HG03066 (cell line): ENCODE data around the gene MRPS15.
A peak's percentile ranks its signal among the peaks of the same experiment; 100 is the strongest.
"Not testable (repeated sequence)": the region's sequence is repeated elsewhere in the genome, so short reads cannot be mapped to it uniquely, and the experiment has no call there.

Source experiments
- ATAC-seq: cut with Tn5 transposase; IDR thresholded peaks from one replicate; pipeline ENCODE4 v1.9.1; 2021; ENCODE audit warnings: low read depth; ENCODE audit not compliant: unreplicated experiment

The MRPS15 gene

DNA sequence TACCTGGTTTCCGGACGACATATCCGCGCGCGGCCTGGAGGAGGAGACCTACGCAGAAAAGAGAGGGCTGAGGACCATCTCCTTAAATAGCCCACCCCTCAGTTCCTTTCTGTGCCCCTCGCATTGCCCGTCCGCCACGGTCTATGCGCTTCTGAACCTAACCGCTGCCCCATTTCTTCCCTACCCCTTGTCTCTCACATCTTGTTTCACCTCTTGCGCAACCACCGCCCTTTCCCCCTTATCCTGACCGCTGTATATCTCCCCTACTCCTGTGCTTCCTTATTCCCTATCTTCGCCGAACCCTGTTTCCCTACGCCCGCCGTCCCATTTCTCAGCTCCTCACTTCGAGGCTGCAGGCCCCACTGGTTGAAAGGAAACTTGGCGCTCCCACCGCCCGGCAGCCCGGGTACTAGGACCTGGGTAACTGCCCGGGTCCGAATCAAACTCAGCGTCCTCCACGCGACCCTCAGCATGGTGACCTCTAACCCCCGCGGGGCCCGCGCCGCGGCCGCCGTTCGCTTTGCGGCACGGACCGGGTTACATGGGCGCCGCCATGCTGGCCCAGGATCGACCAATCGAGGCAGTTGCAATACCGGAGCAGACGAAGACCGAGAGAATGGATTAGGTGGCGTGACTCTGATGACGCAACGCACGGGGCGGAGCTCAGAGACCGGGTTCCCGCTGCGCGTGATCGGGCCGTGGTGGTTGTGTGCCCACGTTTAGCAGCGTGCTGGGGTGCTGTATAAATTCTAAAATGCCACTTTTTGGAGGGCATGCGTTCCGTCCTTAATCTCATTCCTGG is at the start of gene MRPS15:
TSS of gene MRPS15 (minus strand) at position 582 of the 802 bp plus-strand sequence. CDS start at position 473, 109 bp downstream.
- ATAC-seq: peak; percentile 90

DNA sequence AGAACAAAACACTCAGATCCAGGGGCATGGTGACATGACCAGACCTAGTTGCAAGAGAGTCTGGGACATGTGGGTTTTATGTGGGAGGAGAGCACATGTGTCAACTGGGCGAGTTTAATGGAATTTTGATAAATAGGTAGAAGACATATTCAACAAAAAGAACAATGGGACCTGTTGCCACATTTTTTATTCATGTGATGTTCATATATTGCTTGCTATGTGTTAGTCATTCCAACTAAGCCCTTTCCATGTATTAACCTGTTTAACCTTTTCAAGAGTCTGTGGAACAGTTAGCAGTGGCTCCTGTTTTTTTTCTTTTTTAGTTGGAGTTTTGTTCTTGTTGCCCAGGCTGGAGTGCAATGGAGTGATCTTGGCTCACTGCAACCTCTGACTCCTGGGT is 48.7 kb upstream of the MRPS15 start:
- no peak for ATAC-seq

DNA sequence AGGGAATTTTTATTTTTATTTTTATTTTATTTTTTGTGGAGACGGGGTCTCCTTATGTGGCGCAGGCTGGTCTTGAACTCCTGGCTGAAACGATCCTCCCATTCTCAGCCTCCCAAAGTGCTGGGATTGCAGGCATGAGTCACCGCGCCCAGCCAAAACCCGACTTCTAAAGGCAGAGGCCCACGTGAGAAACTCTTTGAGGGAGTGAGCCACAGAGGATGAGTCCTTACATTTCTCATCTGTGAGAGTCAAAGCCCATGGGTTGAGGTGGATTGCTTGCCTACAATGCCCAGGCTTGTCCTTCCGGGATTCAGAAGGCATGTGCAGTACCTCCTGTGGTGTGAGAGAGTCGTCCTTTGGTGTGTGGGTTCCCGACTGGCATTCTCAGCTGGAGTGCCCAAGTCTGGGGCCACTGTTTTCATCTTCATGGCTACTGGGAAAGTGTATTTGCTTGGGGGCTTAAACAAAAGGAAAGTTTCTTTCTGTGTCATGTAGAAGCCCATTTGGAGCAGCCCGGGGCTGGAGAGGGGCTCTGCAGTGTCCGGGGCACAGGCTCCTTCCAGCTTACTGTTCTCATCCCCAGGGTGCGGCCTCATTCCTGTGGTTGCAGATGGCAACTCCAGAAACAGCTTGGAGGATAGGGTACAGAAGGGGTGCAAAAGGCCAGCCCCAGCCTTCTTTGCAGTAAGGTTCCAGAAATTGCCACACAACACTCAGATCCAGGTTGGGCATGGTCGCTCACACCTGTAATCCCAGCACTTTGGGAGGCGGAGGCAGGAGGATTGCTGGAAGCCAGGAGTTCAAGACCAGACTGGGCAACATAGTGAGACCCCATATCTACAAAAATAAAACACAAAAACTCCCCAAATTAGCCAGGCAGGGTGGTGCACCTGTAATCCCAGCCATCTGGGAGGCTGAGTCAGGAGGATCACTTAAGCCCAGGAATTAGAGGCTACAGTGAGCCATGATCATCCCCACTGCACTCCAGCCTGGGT is 47.9 kb upstream of the MRPS15 start:
- ATAC-seq: no peak

DNA sequence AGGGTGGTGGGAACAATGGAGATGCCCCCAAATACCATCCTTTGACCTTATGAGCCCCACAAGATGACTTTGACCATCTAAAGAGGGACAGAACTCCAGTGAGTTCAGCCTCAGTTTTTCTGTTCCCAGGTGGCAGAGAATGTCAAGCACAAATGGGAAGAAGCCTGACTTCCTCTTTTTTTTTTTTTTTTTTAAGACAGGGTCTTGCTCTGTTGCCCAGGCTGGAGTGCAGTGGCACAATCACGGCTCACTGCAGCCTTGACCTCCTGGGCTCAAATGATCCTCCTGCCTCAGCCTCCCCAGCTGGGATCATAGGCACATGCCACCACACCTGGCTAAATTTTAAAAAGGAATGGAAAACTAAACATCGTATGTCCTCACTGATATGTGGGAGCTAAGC is 47.0 kb upstream of the MRPS15 start:
- not testable (repeated sequence) for ATAC-seq

DNA sequence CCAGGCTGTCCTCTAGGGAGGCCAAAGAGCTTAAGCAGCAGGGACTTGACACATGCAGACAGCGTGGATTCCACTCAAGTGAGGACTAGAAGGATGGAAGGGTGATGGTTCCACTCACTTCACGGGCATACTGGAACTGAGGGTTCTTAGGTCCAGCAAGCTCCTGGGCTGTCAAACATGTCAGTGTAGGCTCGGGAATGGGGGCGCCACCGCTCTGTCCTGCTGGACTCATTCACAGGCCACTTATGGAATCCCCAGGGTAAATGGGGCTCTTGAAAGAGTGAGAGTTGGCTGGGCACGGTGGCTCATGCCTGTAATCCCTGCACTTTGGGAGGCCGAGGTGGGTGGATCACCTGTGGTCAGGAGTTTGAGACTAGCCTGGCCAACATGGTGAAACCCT is 46.2 kb upstream of the MRPS15 start:
- no peak for ATAC-seq

DNA sequence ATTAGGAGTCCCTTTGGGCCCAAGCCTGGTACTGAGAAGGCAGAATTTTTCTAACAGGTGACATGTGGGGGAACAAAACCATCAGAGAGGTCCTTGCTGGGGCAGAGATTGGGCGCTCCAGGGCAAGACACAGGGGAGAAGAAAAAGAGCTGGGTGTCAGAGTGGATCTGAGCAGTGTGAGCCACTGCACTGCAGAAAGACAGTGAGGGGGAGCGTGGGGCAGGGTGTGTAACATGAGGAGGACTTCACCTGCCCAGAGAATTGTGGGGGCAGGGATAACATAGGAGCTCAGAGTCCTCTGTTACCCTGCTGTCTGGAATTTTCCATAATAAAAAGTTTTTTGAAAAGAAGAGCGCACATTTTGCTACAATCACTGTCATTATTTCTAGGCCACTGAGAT is 44.1 kb upstream of the MRPS15 start:
- no peak for ATAC-seq

DNA sequence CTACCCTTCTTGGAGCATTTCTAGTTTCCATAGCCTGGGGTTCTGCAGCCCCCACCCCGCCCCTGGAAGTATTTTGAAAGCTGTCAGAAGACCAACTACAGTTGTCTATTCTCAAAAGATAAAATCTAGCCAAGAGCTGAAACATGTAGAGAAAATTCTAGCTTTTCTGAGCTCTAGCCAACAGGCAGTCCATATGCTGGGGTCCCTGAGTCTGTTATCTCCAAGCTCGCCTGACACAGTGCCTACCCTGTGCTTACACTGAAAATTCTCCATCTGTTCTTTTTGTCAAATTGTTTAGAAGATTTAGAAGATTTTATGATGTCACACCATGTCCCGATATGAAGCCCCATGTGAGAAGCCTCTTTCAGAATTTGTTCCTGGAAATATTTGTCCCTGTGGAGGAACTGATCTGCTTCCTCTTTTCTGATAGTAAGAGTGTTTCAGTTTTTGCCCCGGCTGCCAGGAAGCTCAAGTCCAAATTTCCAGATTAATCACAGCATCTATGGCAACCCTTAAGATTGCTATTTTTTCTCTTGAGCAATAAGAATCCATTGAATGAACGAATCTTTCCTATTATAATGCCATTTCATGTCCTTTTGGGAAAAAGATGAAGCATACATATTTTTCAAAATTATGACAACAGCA is 42.2 kb upstream of the MRPS15 start:
- ATAC-seq: no peak

DNA sequence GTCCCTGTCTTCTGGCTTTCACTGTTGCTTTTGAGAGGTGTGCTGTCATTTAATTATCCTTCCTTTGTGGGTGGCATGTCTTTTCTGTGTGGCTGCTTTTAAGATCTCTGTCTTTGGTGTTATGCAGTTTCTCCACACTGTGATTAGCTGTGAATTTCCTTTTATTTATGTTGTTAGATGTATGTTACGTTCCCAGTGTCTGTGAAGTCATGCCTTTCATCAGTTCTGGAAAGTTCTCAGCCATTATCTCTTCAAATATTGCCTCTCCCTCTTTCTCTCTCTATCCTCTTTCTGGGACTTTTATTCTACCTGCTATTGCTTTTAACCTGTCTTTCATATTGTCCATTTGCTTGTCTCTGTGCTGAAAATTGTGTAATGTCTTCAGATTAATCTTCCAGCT is 39.5 kb upstream of the MRPS15 start:
- ATAC-seq: no peak

DNA sequence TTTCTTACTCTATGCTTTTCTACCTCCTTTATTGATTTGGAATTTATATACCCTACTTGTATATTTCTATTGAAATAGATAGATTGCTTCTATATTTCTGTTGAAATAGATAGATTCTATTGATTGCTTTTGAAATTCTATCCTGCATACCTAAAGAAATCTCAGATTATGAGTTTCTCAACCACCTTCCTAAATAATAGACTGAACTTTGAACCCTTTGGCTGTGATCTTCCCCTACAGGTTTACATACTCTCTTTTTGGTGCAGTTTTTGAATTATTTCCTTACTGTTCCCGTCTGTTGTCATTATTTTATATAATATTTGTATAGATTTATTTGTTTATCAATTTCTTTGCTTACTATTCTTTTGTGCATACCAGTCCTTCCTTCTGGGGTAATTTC is 39.0 kb upstream of the MRPS15 start:
- ATAC-seq: no peak

DNA sequence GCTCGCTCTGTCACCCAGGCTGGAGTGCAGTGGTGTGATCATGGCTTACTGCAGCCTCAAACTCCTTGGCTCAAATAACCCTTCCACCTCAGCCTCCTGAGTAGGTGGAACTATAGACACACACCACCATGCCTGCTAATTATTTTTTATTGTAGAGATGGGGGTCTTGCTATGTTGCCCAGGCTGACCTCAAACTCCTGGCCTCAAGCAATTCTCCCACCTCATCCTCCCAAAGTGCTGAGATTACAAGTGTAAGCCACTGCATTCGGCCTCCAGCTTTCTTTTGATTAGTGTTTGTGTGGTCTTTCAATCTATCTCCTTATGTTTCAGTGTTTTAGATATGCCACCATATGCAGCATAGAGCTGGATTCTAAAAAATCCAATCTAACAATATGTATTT is 38.4 kb upstream of the MRPS15 start:
- no peak for ATAC-seq

DNA sequence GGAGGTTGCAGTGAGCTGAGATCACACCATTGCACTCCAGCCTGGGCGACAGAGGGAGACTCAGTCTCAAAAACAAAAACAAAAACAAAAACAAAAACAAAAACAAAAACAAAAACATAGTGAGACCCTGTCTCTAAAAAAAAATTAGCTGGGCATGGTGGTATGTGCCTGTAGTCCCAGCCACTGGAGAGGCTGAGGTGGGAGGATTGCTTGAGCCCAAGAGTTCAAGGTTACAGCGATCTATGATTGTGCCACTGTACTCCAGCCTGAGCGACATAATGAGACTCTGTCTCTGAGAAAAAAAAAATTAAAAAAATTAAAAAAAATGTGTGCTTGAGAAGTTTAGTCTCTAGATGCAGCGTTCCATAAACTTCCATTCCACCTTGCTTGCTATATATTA is 37.7 kb upstream of the MRPS15 start:
- not testable (repeated sequence) for ATAC-seq

DNA sequence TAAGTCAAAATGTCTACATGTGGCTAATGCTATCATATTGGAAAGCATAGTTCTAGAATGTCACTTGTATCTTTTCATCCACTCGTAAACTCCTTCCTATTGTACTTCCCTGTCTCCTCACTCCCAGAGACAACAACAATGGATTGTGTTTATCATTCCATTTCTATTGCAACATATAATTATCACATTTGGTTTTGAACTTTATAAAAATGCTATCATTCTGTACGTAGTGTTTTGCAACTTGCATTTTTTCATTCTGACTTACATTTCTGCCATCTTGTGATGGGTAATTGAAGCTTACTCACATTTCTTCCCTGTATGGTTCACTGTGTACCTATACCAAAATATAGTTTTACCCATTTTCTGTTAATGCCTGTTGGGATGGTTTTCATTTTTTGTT is 33.0 kb upstream of the MRPS15 start:
- ATAC-seq: no peak

DNA sequence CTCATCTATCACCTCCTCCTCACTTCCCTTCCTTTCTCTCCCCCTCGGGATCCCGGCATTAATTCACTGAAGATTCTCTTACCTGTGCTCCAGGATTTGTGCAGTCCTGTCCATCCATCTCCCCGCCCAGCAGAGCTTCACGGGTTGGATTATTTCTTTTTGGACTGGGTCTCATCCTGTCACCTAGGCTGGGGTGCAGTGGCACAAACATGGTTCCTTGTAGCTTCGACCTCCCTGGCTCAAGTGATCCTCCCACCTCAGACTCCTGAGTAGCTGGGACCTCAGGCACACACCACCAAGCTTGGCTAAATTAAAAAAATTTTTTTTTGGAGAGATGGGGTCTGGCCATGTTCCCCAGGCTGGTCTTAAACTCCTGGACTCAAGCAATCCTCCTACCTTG is 30.8 kb upstream of the MRPS15 start:
- ATAC-seq: no peak

DNA sequence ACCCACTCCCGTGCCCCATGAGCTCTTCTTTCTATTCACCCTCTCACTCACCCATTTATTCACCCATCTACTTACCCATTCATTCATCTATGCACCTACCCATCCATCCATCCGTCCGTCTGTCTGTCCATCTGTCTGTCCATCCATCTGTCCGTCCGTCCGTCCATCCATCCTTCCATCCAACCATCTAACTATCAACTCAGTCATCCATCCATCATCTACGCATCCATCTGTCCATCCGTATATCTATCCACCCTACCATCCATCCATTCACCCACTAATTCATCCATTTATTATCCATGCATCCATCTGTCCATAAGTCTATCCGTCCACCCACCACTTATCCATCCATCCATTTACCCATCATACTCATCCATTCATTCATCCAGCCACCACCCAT is 29.3 kb upstream of the MRPS15 start:
- no peak for ATAC-seq

DNA sequence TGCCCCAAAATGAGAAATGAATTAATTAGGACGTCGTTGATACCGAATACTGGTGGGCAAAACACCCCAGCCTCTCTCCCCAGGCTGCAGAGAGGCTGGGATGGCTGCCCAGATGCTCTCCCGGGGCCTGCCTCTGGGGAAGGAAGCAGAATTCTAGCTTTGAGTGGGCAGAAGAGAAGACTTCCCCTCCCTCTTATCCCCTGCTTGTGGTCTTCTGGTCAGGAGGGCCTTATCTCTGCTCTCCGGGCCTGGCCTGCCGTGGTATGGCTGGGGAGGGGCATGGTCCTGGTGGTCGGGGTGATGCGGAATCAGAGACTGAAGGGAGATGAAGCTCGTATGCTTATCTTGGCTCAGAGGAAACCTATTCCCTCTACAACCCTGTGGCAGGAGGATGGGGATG is 28.3 kb upstream of the MRPS15 start:
- ATAC-seq: no peak

DNA sequence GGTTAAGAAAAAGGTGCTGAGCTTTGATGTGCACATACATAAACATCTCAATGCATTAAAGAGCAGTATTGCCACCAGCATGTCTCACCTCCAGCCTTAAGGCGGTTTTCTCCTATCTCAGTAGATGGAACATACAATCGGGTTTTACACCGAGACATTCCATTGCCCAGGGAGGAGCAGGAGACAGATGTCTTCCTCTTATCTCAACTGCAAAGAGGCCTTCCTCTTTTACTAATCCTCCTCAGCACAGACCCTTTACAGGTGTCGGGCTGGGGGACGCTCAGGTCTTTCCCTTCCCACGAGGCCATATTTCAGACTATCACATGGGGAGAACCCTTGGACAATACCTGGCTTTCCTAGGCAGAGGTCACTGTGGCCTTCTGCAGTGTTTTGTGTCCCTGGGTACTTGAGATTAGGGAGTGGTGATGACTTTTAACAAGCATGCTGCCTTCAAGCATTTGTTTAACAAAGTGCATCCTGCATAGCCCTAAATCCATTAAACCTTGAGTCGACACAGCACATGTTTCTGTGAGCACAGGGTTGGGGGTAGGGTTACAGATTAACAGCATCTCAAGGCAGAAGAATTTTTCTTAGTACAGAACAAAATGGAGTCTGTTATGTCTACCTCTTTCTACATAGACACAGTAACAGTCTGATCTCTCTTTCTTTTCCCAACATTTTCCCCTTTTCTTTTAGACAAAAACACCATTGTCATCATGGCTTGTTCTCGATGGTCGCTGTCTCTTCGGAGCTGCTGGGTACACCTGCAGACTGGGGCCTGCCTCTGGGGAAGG is 25.3 kb upstream of the MRPS15 start:
- not testable (repeated sequence) for ATAC-seq

DNA sequence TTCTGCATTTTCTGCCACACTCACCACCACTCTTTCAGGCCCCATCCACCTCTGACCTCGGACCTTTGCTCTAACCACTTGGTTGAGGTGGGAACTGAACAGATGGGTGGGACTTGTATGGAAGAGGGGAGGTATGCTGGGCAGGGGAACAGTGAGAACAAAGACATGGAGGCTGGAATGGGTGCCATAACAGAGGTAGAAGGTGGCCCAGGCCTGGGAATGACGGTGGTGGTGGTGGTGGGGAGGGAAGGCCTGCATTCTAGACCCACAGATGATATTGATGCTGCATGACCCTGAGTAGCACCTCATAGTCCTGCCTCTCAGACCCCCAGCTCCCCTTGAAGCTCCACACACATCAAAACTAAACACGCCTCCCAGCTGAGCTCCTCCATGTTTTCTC is 23.7 kb upstream of the MRPS15 start:
- no peak for ATAC-seq

DNA sequence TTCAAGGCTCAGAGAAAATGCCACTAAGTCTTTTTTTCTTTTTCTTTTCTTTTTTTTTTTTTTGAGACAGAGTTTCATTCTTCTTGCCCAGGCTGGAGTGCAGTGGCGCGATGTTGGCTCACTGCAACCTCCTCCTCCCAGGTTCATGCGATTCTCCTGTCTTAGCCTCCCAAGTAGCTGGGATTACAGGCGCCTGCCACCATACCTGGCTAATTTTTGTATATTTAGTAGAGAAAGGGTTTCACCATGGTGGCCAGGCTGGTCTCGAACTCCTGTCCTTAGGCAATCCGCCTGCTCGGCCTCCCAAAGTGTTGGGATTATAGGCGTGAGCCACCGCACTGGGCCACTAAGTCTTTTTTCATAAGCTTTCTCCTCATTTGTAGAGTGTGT is 23.1 kb upstream of the MRPS15 start:
- ATAC-seq: not testable (repeated sequence)

DNA sequence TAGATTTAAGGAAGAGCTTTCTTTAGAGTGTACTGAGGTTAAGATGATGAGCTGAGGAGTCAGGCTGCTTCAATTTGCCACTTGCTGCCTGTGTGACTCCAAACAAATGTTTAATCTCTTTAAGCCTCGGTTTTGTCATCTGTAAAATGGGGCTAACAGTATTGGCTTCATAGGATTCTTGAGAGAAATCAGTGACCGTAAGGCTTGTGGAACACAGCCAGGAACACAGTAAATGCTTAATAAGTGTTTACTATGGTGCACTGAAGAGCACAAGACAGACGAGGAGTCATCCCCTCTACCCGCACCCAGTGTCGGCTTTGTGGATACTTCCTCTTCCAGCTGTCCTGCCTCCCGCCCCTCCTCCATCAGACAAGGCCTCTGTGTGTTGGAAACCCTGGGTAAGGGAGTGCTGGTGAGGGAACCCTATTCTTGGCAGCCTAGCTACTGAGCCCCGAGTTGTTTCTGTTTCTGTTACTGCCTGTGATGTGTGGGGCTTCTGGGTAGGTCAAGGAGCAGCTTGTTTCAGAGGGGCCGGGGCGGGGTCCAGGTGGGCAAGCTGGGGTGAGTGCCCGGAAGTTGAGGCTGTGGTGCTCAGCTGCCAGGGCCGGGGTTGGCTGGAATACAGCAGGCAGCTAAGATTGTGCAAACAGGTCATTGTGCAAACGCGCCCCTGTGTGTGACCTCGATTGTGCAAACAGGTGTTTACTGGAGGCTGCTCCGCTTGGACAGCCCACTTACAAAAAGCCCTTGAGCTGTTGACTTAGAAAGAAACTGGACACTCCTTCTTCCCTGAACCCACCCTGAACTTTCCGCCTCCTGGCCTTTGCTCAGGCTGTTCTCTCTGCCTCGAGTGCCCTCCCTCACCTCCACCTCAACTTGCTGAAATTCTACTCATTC is 22.5 kb upstream of the MRPS15 start:
- ATAC-seq: no peak
